H1 (cell line): ENCODE measurements around the gene ZBTB18. TPM values are rescaled to one million over a fixed set of nuclear protein-coding genes. Genes with fewer than 3 reads are reported as not detected.

Experiments used
- CTCF ChIA-PET: fragments of 300-600 bp; sonication (Branson Sonifier 250); formaldehyde crosslinking; loops from one replicate; lab custom pipeline; 2021; ENCODE audit not compliant: partially characterized antibody; lab: Charles Lee
- POLR2A ChIA-PET: fragments of 300-600 bp; sonication (Branson Sonifier 250); formaldehyde crosslinking; loops from one replicate; lab custom pipeline; 2021; ENCODE audit warnings: inconsistent platforms; ENCODE audit not compliant: partially characterized antibody; lab: Charles Lee
- DNase-seq, 2 experiments: peaks; one replicate each; pipeline versions ENCODE4 v3.0.0 to v3.0.0-alpha.2; 2010 to 2022; ENCODE audit warnings: low spot score in 2 of 2, low read depth in 1 of 2, mixed read lengths in 1 of 2
- FAIRE-seq: peaks from 2 replicates; lab custom pipeline; 2011; peaks lifted over from hg19 to GRCh38; lab: Jason Lieb, UNC
- H2AFZ ChIP-seq: 2 replicates; pipeline ENCODE4 v1.8.1; 2012; ENCODE audit warnings: low read length, inconsistent platforms
- H2AK5ac ChIP-seq: 2 replicates; pipeline ENCODE4 v1.6.1; 2013; ENCODE audit warnings: low read depth, low read length
- H2BK120ac ChIP-seq: replicated peaks from 2 replicates; pipeline ENCODE3; 2013; ENCODE audit warnings: low read depth, low read length, inconsistent platforms
- H2BK12ac ChIP-seq: 2 replicates; pipeline ENCODE4 v1.6.1; 2013; ENCODE audit warnings: low read depth, low read length
- H2BK15ac ChIP-seq: 2 replicates; pipeline ENCODE4 v1.6.1; 2013; ENCODE audit warnings: low read length
- H2BK20ac ChIP-seq: 2 replicates; pipeline ENCODE4 v1.6.1; 2013; ENCODE audit warnings: low read length
- H2BK5ac ChIP-seq: 2 replicates; pipeline ENCODE4 v1.6.1; 2013; ENCODE audit warnings: low read depth, low read length
- H3K14ac ChIP-seq: 2 replicates; pipeline ENCODE4 v1.6.1; 2013; ENCODE audit warnings: inconsistent platforms; ENCODE audit not compliant: insufficient read length
- H3K18ac ChIP-seq: 2 replicates; pipeline ENCODE4 v1.6.1; 2013; ENCODE audit warnings: low read length; ENCODE audit errors: extremely low read depth
- H3K23ac ChIP-seq: 2 replicates; pipeline ENCODE4 v1.6.1; 2013; ENCODE audit warnings: inconsistent platforms; ENCODE audit not compliant: insufficient read length
- H3K23me2 ChIP-seq: 2 replicates; pipeline ENCODE4 v1.6.1; 2013; ENCODE audit warnings: low read depth, low read length
- H3K27ac ChIP-seq: 2 replicates; pipeline ENCODE4 v1.6.1; 2011; ENCODE audit warnings: low read depth, low read length, inconsistent platforms
- H3K27me3 ChIP-seq, 4 experiments: replicated peaks in 1 of 4; 1 replicate in 1 of 4; 2 replicates in 3 of 4; pipeline versions ENCODE4 v1.6.1 to v1.8.1; 2011 to 2013; ENCODE audit warnings: low read length in 3 of 4, mild to moderate bottlenecking in 3 of 4, inconsistent platforms in 2 of 4, mixed read lengths in 2 of 4, moderate library complexity in 1 of 4; ENCODE audit not compliant: control insufficient read depth in 3 of 4, insufficient read depth in 3 of 4; ENCODE audit errors: extremely low read depth in 1 of 4
- H3K36me3 ChIP-seq, 4 experiments: 2 replicates each; pipeline versions ENCODE4 v1.6.1 to v1.8.1; 2011 to 2013; ENCODE audit warnings: mild to moderate bottlenecking in 4 of 4, low read length in 3 of 4, moderate library complexity in 2 of 4, control low read depth in 1 of 4, inconsistent platforms in 1 of 4; ENCODE audit not compliant: insufficient read depth in 4 of 4, control insufficient read depth in 2 of 4
- H3K4ac ChIP-seq: replicated peaks from 2 replicates; pipeline ENCODE3; 2013; ENCODE audit warnings: low read length, low read depth, mixed read lengths, inconsistent platforms; ENCODE audit not compliant: insufficient read length
- H3K4me1 ChIP-seq, 4 experiments: replicated peaks in 1 of 4; 1 replicate in 1 of 4; 2 replicates in 3 of 4; pipeline versions ENCODE4 v1.6.1 to v1.8.1; 2011 to 2013; ENCODE audit warnings: low read length in 3 of 4, inconsistent platforms in 2 of 4, mixed read lengths in 1 of 4; ENCODE audit not compliant: insufficient read depth in 4 of 4, control insufficient read depth in 3 of 4
- H3K4me2 ChIP-seq, 2 experiments: 2 replicates each; pipeline versions ENCODE4 v1.6.1 to v1.8.1; 2011 to 2013; ENCODE audit warnings: low read depth in 2 of 2, low read length in 2 of 2, control low read depth in 1 of 2, inconsistent platforms in 1 of 2, mild to moderate bottlenecking in 1 of 2; ENCODE audit not compliant: insufficient read depth in 1 of 2
- H3K4me3 ChIP-seq, 4 experiments: fragments of 200-600, 300-600 bp in 1 of 4; sonication (generic), shearing (Covaris generic), sonication (Bioruptor Twin) in 1 of 4; 2 replicates each; pipeline versions ENCODE4 v1.5.1 to v1.8.1; 2011 to 2016; ENCODE audit warnings: low read length in 4 of 4, low read depth in 3 of 4, control low read depth in 2 of 4, inconsistent platforms in 2 of 4, mild to moderate bottlenecking in 2 of 4, mixed read lengths in 1 of 4, moderate library complexity in 1 of 4; ENCODE audit not compliant: insufficient read depth in 2 of 4; ENCODE audit errors: extremely low read depth in 1 of 4
- H3K56ac ChIP-seq: replicated peaks from 2 replicates; pipeline ENCODE3; 2013; ENCODE audit warnings: low read depth, mild to moderate bottlenecking, mixed read lengths, low read length, inconsistent platforms; ENCODE audit not compliant: insufficient read length
- H3K79me1 ChIP-seq: 2 replicates; pipeline ENCODE4 v1.6.1; 2013; ENCODE audit warnings: low read depth, low read length, control low read depth
- H3K79me2 ChIP-seq, 2 experiments: 2 replicates each; pipeline versions ENCODE4 v1.6.1 to v1.8.1; 2012 to 2013; ENCODE audit warnings: low read length in 2 of 2, mild to moderate bottlenecking in 2 of 2, inconsistent platforms in 1 of 2; ENCODE audit not compliant: insufficient read depth in 2 of 2, control insufficient read depth in 1 of 2
- H3K9ac ChIP-seq, 4 experiments: replicated peaks in 1 of 4; 1 replicate in 1 of 4; 2 replicates in 3 of 4; pipeline versions ENCODE4 v1.6.1 to v1.8.1; 2011 to 2013; ENCODE audit warnings: low read depth in 3 of 4, low read length in 3 of 4, control low read depth in 2 of 4, mild to moderate bottlenecking in 2 of 4, moderate library complexity in 2 of 4, inconsistent platforms in 1 of 4; ENCODE audit errors: extremely low read depth in 1 of 4
- H3K9me3 ChIP-seq, 2 experiments: 2 replicates each; pipeline versions ENCODE4 v1.6.1 to v1.8.1; 2012 to 2013; ENCODE audit warnings: mild to moderate bottlenecking in 2 of 2, moderate library complexity in 2 of 2, control low read depth in 1 of 2, inconsistent platforms in 1 of 2, low read depth in 1 of 2, low read length in 1 of 2, mixed read lengths in 1 of 2; ENCODE audit not compliant: insufficient read depth in 2 of 2
- H4K20me1 ChIP-seq, 2 experiments: replicated peaks in 1 of 2; 2 replicates each; pipeline versions ENCODE3 to v1.8.1; 2011 to 2013; ENCODE audit warnings: inconsistent platforms in 2 of 2, low read length in 2 of 2, mild to moderate bottlenecking in 1 of 2; ENCODE audit not compliant: insufficient read depth in 2 of 2, control insufficient read depth in 1 of 2
- H4K5ac ChIP-seq: 2 replicates; pipeline ENCODE4 v1.6.1; 2013; ENCODE audit warnings: low read length, low read depth, mixed read lengths, inconsistent platforms; ENCODE audit not compliant: insufficient read length
- H4K8ac ChIP-seq: 2 replicates; pipeline ENCODE4 v1.8.0; 2013; ENCODE audit warnings: mild to moderate bottlenecking, moderate library complexity, low read length, inconsistent platforms; ENCODE audit not compliant: insufficient read depth; ENCODE audit errors: extremely low read depth
- H4K91ac ChIP-seq: replicated peaks from 2 replicates; pipeline ENCODE3; 2013; ENCODE audit warnings: low read length, mixed read lengths, inconsistent platforms; ENCODE audit not compliant: insufficient read length
- EZH2 ChIP-seq: fragments of 200-600 bp; sonication (generic); IDR thresholded peaks from 2 replicates; pipeline ENCODE4 v1.7.1; 2012; ENCODE audit warnings: low read depth, mild to moderate bottlenecking, moderate library complexity, low read length, inconsistent platforms; ENCODE audit not compliant: severe bottlenecking
- WGBS, 2 experiments: shearing (Covaris generic) in 1 of 2; methylation state at CpG; one replicate each; pipeline versions ENCODE4 v1.1.6 to v1.1.7; 2013 to 2015; ENCODE audit warnings: low lambda C conversion rate in 2 of 2, mixed read lengths in 2 of 2, inconsistent platforms in 1 of 2, low coverage in 1 of 2, missing lambda C conversion rate in 1 of 2; ENCODE audit not compliant: insufficient replicate concordance in 2 of 2, insufficient coverage in 1 of 2, insufficient read length in 1 of 2; ENCODE audit errors: extremely low coverage in 1 of 2, missing lambda C conversion rate in 1 of 2; 5-methylcytosine and 5-hydroxymethylcytosine counted together
- polyA plus RNA-seq, 7 experiments: library from polyadenylated mRNA; depleted of rRNA in 3 of 7; stranded (reverse) in 5 of 7; unstranded in 2 of 7; fragments of >200 nt in 5 of 7; fragments of 200-250 nt in 2 of 7; gene quantifications; 1 replicate in 5 of 7; 2 replicates in 1 of 7; 4 replicates in 1 of 7; pipeline versions ENCODE4 v1.2.1 to v1.2.3, GENCODE V29; 2011 to 2013; ENCODE audit warnings: missing spikeins in 2 of 7, mixed read lengths in 2 of 7
- total RNA-seq: library from RNA; stranded (reverse); fragmentation: NEBNext Ultra II Directional; extraction: Animal tissue kit (Norgen Biotek cat#: 25700); gene quantifications from 2 replicates; pipeline ENCODE4 v1.2.1, GENCODE V29; 2021

The ZBTB18 gene
- total and polyA plus RNA-seq, 2 of the 8 experiments (the other 6 are each of a cell fraction or from before 2014, with no cell fraction given) = 8.5 to 14.4 TPM

GRCh38 chr1:244096691-244097090 lies 45.6 kb downstream of the ZBTB18 start:
- H3K18ac ChIP-seq = no peak overlapping the region
- no peak overlapping the region for H2BK120ac ChIP-seq
- no peak overlapping the region for H3K56ac ChIP-seq
- no peak overlapping the region for H4K91ac ChIP-seq
- H4K20me1 ChIP-seq = no peaks in the 10 kb centered on the region
- H4K5ac ChIP-seq = no peak overlapping the region
- no peak for TF ChIP-seq EZH2
- TF ChIP-seq, all 59 proteins: peak for 0
- H2BK15ac ChIP-seq = no peak overlapping the region
- FAIRE-seq (no peak), DNase-seq (no peak)
- H3K36me3 ChIP-seq = no peaks in the 10 kb centered on the region
- ChIA-PET CTCF (no interaction called here), POLR2A (no interaction called here)
- no peak overlapping the region for H3K4me2 ChIP-seq
- no peaks in the 10 kb centered on the region for H3K79me2 ChIP-seq
- no peak overlapping the region for H3K4me3 ChIP-seq
- H3K27ac ChIP-seq = no peak overlapping the region
- no peak overlapping the region for H2AK5ac ChIP-seq
- no peak overlapping the region for H3K9ac ChIP-seq
- no peak overlapping the region for H2BK5ac ChIP-seq
- no peaks in the 10 kb centered on the region for H3K79me1 ChIP-seq
- no peak overlapping the region for H3K4ac ChIP-seq
- no peaks in the 10 kb centered on the region; the same call in 1 of the 2 replicates for H3K23me2 ChIP-seq
- no peaks in the 10 kb centered on the region for H3K27me3 ChIP-seq
- H3K9me3 ChIP-seq = no peaks in the 10 kb centered on the region
- no peak overlapping the region for H2BK12ac ChIP-seq
- WGBS, 2 experiments = 93% methylated on average over 9 of the region's 9 CpGs; no CpG with 5 or more reads in 1 of the 2 experiments
- H2AFZ ChIP-seq = no peak overlapping the region
- H3K4me1 ChIP-seq = no peaks in the 10 kb centered on the region
- H3K14ac ChIP-seq = no peak overlapping the region
- no peak overlapping the region for H4K8ac ChIP-seq
- H2BK20ac ChIP-seq = no peak overlapping the region
- H3K23ac ChIP-seq = no peak overlapping the region
